ENCODE measurements around the gene COL8A1.
A peak's percentile ranks its signal among the peaks of the same experiment; 100 is the strongest.
"Not testable (repeated sequence)": the region's sequence is repeated elsewhere in the genome, so short reads cannot be mapped to it uniquely, and the experiment has no call there.

Gene COL8A1

DNA sequence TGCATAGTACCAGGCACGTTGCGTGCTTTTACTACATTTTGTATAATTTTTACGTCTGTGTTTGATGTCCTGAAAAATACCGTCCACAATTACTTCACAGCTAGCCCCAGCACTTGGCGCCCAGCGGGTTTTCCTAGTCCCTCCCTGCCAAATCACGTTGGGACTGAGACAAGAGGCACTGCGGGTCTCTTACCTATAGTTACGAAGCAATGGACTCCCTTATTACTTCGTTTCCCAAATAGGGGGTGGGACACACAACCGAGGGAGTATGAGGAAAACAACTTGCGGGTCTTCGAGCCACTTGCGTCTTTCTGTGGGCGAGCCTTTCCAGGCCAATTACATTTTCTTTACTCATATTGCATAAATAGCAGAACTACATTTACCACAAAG is 178.6 kb downstream of the COL8A1 start:
- DNase-seq: no peak

DNA sequence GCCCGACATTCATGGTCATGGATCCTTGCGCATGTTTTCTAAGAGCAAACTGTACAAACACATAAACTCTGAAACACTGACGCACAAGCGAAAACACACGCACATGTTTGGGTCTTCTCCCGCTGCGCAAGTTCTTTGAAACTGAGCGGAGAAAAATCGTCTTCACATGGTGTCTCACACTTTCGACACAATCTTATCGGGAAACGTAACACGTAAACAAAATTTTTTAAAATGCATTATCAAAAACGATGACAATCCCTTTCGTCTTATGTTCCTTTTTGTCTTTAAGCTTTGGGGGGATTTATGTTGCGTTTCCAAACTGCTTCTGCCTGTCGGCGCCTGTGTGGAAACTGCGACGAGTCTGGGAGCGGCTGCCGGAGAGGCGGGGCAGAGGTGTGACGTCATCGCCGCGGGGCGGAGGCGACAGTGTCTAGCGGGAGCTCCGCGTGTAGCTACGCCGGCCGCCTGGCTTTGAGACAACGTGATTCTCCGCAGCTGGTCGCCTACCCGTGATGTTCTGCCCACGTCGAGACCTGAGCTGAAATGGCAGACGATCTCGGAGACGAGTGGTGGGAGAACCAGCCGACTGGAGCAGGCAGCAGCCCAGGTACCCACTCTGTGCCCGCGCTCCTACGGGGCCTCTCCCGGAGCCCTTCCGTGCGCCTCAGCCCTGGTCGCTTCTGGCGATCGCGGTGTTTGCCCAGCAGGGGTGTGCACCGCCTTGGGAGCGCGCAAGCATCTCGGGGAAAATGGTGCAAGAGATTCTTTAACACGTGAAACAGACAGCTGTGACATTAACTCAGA is 179.2 kb downstream of the COL8A1 start, which contains the start of gene CMSS1:
CMSS1 (plus strand) TSS at position 426 of the 804 bp plus-strand sequence.
- DNase-seq: peak; percentile 97

DNA sequence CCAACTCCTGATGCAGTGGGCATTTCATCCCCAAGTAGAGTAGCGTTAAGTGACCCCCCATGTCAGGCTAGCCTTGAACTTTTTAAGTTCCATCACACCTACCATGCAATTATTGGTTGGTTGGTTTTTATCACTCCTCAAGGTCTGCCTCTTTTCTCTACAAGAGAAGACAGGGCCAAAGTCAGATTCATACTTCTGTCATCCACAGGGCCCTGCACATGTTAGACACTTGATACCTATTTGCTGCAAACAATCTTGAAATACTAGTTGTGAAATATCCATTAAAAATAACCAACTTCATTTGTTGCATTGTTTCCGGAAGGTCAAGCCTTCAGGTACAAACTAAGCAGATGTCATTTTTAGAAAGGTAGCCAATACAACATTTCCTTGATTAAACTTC is 180.4 kb downstream of the COL8A1 start:
- no peak for DNase-seq

GRCh38 chr3:99823723-99824711 is 185.6 kb downstream of the COL8A1 start:
- DNase-seq: no peak

DNA sequence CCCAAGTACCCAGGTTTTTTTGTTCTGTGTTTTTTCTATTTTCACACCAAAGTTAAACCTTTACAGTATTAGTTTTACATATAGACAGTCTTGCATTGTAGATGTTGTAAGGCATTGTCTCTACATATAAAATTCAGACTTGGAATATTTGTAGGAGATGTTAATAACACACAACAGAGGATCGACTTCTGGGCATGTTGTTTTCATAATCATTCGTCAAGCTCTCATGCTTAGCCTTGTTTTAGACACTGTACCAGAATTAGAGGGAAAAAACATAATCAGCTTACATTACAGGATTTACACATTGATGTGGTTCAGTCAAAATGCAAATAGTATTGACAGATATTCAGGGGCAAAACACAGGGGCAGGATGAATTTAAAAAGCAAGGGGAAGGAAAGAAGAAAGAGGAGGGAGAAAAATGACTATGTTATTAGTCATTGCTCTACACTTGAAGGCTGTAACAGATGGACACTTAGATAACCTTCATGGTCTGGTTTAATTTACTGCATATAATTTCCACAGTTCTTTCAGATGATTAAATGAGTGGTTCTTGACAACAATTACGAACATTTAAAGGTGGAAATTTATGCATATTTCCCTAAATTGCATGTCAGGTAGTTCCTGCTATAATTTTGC is 186.7 kb downstream of the COL8A1 start:
- DNase-seq: no peak

GRCh38 chr3:99829844-99830243 is 191.4 kb downstream of the COL8A1 start:
- DNase-seq: no peak

DNA sequence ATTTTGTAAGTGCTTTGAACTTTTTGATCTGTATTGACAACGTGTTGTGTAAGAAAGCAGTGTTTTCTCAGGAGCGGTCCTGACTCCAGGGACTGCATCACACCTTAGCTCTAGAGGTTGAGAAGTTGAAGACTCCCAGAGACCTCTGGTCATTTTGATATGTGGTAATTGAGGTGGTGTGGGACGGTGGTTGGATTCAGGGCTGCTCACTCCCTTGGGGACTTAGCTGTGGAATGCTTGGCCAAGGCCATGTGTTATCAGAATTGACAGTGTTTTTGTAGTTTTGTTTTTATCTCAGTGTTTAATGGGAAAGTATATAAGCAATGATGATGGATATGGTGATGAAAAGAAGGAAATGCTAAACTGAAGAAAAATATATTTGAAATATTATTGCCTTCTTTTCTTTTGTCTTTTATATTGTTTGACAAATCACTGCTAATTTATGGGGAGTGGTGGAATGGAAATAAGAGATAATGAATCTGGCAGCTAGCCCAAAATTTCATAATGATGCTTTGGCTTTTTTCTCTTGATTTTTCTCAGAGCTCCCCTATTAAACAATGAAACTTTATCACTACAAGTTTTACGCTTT is 195.3 kb downstream of the COL8A1 start:
- DNase-seq: no peak

DNA sequence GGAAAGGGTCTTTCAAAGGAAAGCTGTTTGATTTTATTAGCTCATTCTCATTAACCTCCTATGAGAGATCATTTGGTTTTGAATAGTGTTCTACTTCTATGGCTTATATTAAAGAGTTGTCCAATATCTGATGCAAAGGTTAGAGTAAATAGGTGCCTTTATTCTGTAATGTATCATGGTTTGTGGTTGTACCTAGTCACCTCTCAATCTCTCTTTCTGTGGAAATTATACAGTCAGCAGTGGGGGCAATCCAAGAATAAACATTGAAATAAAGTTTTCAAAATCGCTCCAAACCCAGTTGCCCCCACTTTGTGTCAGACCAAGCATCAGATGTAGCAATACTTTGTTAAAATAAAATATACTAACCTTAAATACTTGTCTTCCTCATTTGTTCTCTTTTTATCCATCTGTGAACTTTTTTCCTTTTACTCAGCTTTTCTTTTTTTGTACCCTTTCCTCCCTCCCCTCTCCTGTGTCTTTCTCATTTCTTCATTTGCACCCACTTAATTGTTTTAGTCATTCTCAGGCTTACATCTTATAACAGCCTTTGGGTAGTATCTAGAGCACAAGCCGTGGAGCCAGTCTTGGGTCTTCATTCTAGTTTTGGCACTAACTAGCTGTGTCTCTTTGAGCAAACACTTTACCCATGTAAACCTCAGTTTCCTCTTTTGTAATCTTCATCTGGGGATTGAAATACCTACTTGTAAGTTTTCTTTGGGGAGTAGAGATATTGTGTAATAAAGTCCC is 196.0 kb downstream of the COL8A1 start:
- no peak for DNase-seq

GRCh38 chr3:99836681-99837080 is 198.3 kb downstream of the COL8A1 start:
- DNase-seq: no peak

DNA sequence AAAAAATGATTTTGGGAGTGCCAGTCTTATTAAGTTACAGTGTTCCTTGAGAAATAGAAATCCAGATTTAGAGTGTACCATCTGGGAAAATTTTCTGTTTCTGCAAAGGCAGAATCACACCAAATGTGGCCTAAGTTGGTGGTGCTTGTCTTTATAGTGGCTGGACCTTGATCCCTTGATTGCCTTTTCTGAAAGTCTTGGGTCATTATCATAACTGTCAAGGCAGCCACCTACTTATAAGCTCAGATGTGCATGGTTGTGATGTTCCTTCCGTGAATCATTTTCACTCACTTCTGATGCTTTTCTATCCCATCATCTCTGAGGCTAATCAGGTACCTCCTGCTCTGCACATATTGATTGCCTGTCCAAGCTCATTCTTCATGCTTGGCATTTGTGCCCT is 199.3 kb downstream of the COL8A1 start:
- no peak for DNase-seq

- DNase-seq: no peak
Observed at GRCh38 chr3:99838755-99839154, 200.4 kb downstream of the COL8A1 start.

GRCh38 chr3:99839613-99840012 is 201.2 kb downstream of the COL8A1 start:
- DNase-seq: no peak

GRCh38 chr3:99841949-99842348 is 203.6 kb downstream of the COL8A1 start:
- DNase-seq: not testable (repeated sequence)

DNA sequence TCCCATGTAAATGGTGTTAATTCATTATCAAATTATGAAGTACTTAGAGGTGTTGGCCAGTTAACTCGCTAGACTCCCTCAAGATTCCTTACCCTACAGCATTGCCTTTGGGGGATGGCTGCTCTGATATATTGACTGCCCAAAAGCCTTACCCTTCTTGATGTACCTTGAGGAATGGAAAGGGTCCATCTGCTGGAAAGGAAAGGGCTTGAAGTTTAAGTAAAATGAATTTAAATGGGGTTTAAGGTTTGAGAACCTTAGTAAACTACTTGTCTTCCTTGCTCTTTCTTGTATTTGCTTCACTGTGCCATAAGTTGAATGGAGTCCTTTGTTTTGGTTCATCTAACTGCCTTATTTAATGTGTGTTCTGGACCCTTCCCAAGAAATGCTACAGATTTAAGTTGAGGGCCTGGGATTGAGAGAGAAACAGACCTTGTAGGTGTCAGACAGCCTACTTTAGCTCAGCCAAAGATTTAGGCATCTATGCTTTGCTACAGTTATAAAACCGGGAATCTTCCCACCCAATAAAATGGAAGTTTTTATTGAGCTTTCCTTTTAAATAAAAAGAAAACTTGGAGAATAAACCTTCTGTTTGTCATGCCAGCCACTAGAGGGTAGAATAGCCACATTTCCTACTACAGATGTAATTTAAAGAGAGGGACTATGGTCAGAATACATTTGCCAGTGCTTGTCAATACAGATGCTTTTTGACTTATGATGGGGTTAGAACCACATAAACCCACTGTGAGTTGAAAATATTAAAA is 204.6 kb downstream of the COL8A1 start:
- no peak for DNase-seq

DNA sequence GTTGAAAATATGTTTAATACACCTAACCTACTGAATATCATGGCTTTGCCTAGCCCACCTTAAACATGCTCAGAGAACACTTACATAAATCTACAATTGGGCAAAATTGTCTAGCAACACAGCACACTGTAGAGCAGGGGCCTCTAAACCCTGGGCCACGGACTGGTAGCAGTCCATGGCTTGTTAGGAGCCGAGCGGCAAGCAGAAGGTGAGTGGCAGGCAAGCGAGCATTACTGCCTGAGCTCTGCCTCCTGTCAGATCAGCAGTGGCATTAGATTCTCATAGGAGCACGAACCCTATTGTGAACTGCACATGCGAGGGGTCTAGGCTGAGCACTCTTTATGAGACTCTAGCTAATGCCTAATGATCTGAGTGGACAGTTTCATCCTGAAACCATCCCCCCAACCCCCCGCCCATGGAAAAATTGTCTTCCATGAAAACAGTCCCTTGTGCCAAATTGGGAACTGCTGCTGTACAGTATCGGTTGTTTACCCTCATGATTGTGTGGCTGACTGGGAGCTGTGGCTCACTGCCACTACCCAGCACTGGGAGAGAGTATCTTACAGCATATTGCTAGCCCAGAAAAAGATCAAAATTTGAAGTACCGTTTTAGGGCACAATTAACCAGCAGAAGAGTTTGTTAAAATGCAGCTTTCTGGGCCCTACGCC is 205.3 kb downstream of the COL8A1 start:
- DNase-seq: no peak

DNA sequence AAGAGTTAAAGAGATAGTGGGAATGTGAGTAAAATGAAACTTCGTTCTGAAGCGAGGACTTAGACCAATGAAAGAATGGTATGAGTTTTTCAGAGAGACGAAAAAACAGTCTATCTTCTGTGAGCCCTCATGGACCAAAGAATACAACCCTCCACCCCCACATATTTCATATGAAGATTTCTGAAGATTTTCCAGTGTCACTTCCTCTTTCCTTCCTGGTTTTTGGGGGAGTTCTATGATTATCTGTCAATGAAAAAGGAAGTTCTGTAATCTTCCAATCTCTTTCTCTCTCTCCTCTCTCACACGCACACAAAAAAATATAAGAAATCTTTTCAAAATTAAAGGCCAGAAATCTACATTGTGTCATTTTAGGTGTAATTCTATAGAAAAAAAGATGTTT is 206.9 kb downstream of the COL8A1 start:
- DNase-seq: no peak

DNA sequence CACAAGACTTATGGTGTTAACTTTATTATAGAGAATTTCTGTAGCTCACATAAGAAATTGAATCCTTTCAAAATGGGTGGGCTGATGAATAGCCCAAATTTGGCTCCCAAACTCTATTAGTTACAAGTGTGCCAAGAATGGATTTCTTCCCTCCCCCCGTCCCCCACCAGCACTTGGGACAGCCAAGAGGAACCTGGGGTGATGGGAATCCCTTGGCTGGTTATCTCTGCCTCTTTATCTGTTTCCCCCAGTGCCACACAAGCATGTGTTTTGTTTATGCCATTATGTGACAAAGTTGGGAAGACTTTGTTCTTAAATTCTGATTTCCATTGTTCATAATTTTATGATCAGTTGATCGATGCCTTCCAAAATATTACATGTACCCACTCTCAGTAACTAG is 207.6 kb downstream of the COL8A1 start:
- DNase-seq: no peak

- DNase-seq: no peak
Observed at GRCh38 chr3:99846477-99847160, 208.2 kb downstream of the COL8A1 start.

GRCh38 chr3:99848433-99848832 is 210.0 kb downstream of the COL8A1 start:
- DNase-seq: no peak

Data from activated CD4-positive, CD25-positive, alpha-beta regulatory T cell treated with anti-CD3 and anti-CD28 coated beads, Interleukin-2, amount 50 U/mL, for 72 hours (primary cell).